HCEC 1CT (cell line): Measurements from ENCODE around the gene ISG20.

Source experiments
- DNase-seq: peaks from one replicate; pipeline ENCODE4 v3.0.0-alpha.2; 2017

The ISG20 gene

GRCh38 chr15:88695691-88696251 is 57.0 kb downstream of the ISG20 start:
- DNase-seq = no peak

DNA sequence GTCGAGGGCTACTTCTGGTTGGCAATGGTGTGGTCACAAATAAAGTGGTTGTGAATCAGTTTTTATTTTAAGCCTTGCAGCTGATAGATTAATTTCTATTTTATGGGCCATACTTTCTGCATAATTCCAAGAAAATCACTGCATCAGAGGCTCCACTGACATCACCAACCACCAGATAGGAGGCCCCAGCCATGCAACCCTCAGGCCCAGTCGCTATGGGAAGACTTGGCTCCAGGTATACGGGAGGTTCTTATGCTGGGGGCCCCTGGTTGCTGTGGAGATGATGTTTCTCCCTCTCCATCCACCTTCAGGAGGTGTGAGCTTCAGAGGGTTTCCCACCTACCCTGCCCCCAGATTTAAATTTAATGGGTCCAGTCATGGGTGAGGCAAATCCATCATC is 57.4 kb downstream of the ISG20 start:
- no peak for DNase-seq

DNA sequence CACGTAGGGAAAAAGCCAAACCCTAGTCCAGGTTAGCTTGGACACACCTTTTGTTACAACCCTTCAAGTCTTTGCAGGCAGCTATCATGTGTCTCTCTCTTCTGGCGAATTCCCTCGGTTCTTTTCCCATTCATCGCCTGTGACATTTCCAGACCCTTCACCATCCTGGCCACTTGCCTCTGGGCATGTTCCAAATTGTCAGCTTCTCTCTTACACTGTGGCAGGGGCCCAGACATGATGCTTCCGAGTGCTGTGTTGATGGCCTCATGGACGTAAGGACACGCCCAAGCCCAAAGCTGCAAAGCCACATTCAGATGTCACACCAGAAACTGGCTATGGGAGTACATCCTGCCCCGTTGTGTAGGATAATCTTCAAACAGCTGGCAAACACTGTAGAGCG is 58.5 kb downstream of the ISG20 start:
- DNase-seq = no peak

GRCh38 chr15:88699861-88700260 is 61.0 kb downstream of the ISG20 start:
- no peak for DNase-seq

DNA sequence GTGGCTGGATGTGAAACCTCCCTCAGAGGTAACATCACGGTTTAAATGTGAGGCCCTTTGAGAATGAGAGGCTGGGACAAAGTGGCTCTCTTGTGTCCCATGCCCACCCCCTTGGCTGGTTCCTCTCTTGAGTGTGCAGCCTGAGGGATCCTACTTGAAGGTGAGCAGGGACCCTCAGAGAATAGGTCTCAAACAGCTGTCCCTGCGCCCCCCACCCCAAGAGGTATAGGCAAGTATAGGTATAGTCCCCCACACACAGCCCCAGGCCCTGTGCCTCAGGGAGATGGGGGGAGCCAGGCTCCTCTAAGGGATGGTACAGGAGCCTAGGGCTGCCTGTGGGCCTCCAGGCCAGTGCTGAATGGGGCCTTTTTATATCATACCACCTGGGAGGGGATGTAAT is 61.9 kb downstream of the ISG20 start:
- no peak for DNase-seq

DNA sequence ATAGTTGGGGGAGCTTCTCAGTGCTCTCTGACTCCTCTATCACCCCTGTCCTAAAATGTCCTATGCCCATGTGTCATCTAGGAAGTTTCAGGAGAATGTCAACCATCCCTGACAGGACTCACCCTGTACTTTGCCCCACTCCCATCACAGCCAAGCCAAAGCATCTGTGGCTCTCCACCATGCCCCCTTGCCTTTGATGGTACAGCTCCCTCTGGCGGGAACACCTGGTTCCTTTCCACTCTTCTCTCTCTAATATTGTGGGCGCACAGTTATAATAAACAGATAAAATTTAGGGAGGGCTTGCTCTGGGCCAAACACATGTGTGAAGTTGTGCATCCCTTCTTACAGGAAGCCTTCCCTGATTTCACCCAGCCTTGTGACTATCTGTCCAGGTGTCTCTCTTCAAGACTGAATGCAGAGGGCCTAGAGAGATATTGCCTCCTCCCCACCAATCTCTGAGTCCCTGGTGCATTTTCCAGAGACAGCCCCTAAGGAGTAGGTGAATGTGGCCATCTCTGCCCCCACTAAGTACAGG is 62.8 kb downstream of the ISG20 start:
- DNase-seq = no peak

DNA sequence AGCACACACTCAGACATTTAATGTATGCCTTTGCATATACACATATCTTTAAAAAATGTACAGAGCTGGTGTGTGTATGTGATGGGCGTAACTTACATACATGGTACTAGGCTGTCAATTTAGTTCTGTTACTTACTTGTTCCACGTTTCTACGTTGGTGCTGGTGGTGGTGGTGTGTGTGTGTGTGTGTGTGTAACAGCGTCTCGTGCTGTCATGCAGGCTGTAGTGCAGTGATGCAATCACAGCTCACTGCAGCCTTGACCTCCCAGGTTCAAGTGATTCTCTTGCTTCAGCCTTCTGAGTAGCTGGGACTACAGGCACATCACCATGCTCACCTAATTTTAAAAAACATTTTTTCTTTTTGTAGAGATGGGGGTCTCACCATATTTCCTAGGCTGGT is 64.2 kb downstream of the ISG20 start:
- no peak for DNase-seq

DNA sequence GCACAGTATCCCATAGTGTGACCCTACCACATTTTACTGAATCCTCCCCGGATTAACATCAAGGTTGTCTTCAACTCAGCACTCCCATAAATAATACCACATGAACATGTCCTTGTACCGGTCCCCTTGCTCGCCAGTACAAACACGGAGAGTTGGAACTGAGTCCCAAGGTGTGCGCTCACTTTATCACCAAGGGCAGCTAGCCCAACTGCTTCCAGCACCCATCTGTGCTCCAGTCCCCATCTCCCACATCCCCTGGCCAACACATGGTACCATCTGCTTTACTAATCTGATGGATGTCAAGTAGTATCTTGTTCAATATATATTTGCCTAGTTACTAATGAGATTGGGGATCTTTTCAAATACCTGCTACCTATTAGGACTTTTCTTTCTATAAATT is 64.7 kb downstream of the ISG20 start:
- DNase-seq = no peak

GRCh38 chr15:88704791-88705768 is 66.3 kb downstream of the ISG20 start:
- DNase-seq = no peak

- no peak for DNase-seq
Measured at GRCh38 chr15:88705769-88706165, 67.0 kb downstream of the ISG20 start.
